ENCODE measurements around the gene DLG5.
A peak's percentile ranks its signal among the peaks of the same experiment; 100 is the strongest.

- TF ChIP-seq CTCF (IDR thresholded peaks at IDR 0.05; ENCODE audit: insufficient read depth, low read depth, low read length) (peak; percentile 94), EZH2 (IDR thresholded peaks at IDR 0.05; ENCODE audit: insufficient read depth, low read length) (no peak)
Observed at GRCh38 chr10:77846718-77847311, 79.7 kb downstream of the DLG5 start.

All from astrocyte (in vitro differentiated cells and primary cell).